ENCODE measurements around the gene EEF1B2. TPM values are rescaled to one million over a fixed set of nuclear protein-coding genes. Genes with fewer than 3 reads are reported as not detected.

The EEF1B2 gene
- total RNA-seq, 2 experiments from 2014 or later = 1,033 to 1,038 TPM

GRCh38 chr2:206208900-206209299 lies 49.2 kb downstream of the EEF1B2 start:
- POLR2A ChIA-PET = no interaction called here
- CTCF ChIA-PET = no interaction called here

GRCh38 chr2:206211657-206212255 lies 52.1 kb downstream of the EEF1B2 start:
- CTCF ChIA-PET = no interaction called here
- POLR2A ChIA-PET = no interaction called here

Other genes with a start within 250 kb of the EEF1B2 start
- 10 to 100 TPM; 18.5 to 19.2 TPM for gene INO80D, start 73.7 kb upstream of the EEF1B2 start, total RNA-seq
- gene NDUFS1, start 451 bp upstream of the EEF1B2 start, total RNA-seq = 100 to 1,000 TPM in 1 of 2 experiments, 10 to 100 TPM in 1; 96.4 to 101 TPM
- 1 to 10 TPM; 7.1 to 7.4 TPM for gene ZDBF2, start 114.8 kb downstream of the EEF1B2 start, total RNA-seq